OCI-LY7 (cell line): Measurements from ENCODE around the gene MAGEB16.

Experiments used
- CTCF ChIP-seq: fragments of 200-600 bp; sonication (generic); conservative IDR thresholded peaks from 2 replicates; pipeline ENCODE4 v1.5.1; 2014; ENCODE audit warnings: mild to moderate bottlenecking, antibody characterized with exemption, low read length, moderate library complexity, mixed read lengths
- EZH2phosphoT487 ChIP-seq: fragments of 200-600 bp; sonication (generic); IDR thresholded peaks from 2 replicates; pipeline ENCODE4 v1.6.1; 2018; ENCODE audit warnings: low read depth, borderline replicate concordance, mild to moderate bottlenecking, mixed run types, antibody characterized with exemption, low read length, moderate library complexity, mixed read lengths

GRCh38 chrX:35841872-35842271 lies 43.7 kb downstream of the MAGEB16 start:
- TF ChIP-seq CTCF: no peak
- no peak for TF ChIP-seq EZH2phosphoT487
